H9 (cell line): ENCODE measurements around the gene PDLIM7. TPM values are rescaled to one million over a fixed set of nuclear protein-coding genes. Genes with fewer than 3 reads are reported as not detected.

ENCODE experiments used
- DNase-seq: peaks from one replicate; pipeline ENCODE4 v3.0.0-alpha.2; 2017
- H2AFZ ChIP-seq: one replicate; pipeline ENCODE4 v1.6.1; 2013; ENCODE audit warnings: mild to moderate bottlenecking, low read length, control low read depth, moderate library complexity
- H2AK5ac ChIP-seq: 2 replicates; pipeline ENCODE4 v1.6.1; 2013; ENCODE audit warnings: low read length, control low read depth, mixed read lengths; ENCODE audit not compliant: insufficient read length
- H2BK120ac ChIP-seq: one replicate; pipeline ENCODE4 v1.6.1; 2013; ENCODE audit warnings: low read depth, mild to moderate bottlenecking, low read length, control low read depth, inconsistent platforms; ENCODE audit not compliant: poor library complexity, severe bottlenecking
- H2BK12ac ChIP-seq: 2 replicates; pipeline ENCODE4 v1.6.1; 2013; ENCODE audit warnings: low read length, control low read depth, mixed read lengths, low read depth; ENCODE audit not compliant: insufficient read length
- H2BK15ac ChIP-seq: 2 replicates; pipeline ENCODE4 v1.6.1; 2013; ENCODE audit warnings: low read depth, low read length, control low read depth
- H2BK20ac ChIP-seq: one replicate; pipeline ENCODE4 v1.6.1; 2013; ENCODE audit warnings: low read depth, mild to moderate bottlenecking, low read length, control low read depth, inconsistent platforms; ENCODE audit not compliant: poor library complexity, severe bottlenecking
- H2BK5ac ChIP-seq: 2 replicates; pipeline ENCODE4 v1.6.1; 2013; ENCODE audit warnings: low read length, control low read depth, mixed read lengths; ENCODE audit not compliant: insufficient read length
- H3K14ac ChIP-seq: 2 replicates; pipeline ENCODE4 v1.6.1; 2013; ENCODE audit warnings: low read length, control low read depth; ENCODE audit not compliant: insufficient read depth
- H3K18ac ChIP-seq: 2 replicates; pipeline ENCODE4 v1.6.1; 2013; ENCODE audit warnings: low read depth, mild to moderate bottlenecking, mixed read lengths, low read length, control low read depth; ENCODE audit not compliant: insufficient read length
- H3K23ac ChIP-seq: 2 replicates; pipeline ENCODE4 v1.6.1; 2013; ENCODE audit warnings: low read length, control low read depth, mixed read lengths, low read depth; ENCODE audit not compliant: insufficient read length
- H3K23me2 ChIP-seq: 2 replicates; pipeline ENCODE4 v1.6.1; 2013; ENCODE audit warnings: low read depth, mild to moderate bottlenecking, mixed read lengths, low read length, control low read depth; ENCODE audit not compliant: insufficient read length, poor library complexity, severe bottlenecking
- H3K27ac ChIP-seq: 2 replicates; pipeline ENCODE4 v1.5.1; 2013; ENCODE audit warnings: low read length, control low read depth, mixed read lengths, low read depth; ENCODE audit not compliant: insufficient read length
- H3K27me3 ChIP-seq: 2 replicates; pipeline ENCODE4 v1.6.1; 2013; ENCODE audit warnings: low read length, control low read depth, inconsistent platforms; ENCODE audit not compliant: insufficient read depth
- H3K4ac ChIP-seq: 2 replicates; pipeline ENCODE4 v1.6.1; 2013; ENCODE audit warnings: low read depth, mild to moderate bottlenecking, control low read depth, inconsistent platforms, low read length, moderate library complexity
- H3K4me1 ChIP-seq: 2 replicates; pipeline ENCODE4 v1.6.1; 2013; ENCODE audit warnings: low read length, control low read depth, inconsistent platforms; ENCODE audit not compliant: insufficient read depth
- H3K4me2 ChIP-seq: 2 replicates; pipeline ENCODE4 v1.6.1; 2013; ENCODE audit warnings: low read length, control low read depth, mixed read lengths; ENCODE audit not compliant: insufficient read length, insufficient read depth
- H3K56ac ChIP-seq: 2 replicates; pipeline ENCODE4 v1.6.1; 2013; ENCODE audit warnings: low read depth, mild to moderate bottlenecking, mixed read lengths, low read length, control low read depth; ENCODE audit not compliant: insufficient read length
- H3K79me1 ChIP-seq: 2 replicates; pipeline ENCODE4 v1.6.1; 2013; ENCODE audit warnings: low read depth, mild to moderate bottlenecking, moderate library complexity, low read length, control low read depth, inconsistent platforms; ENCODE audit not compliant: insufficient read depth, poor library complexity, severe bottlenecking
- H3K79me2 ChIP-seq: 2 replicates; pipeline ENCODE4 v1.6.1; 2013; ENCODE audit warnings: low read length, control low read depth, inconsistent platforms; ENCODE audit not compliant: insufficient read depth
- H3K9ac ChIP-seq: 2 replicates; pipeline ENCODE4 v1.6.1; 2013; ENCODE audit warnings: low read length, control low read depth, mixed read lengths; ENCODE audit not compliant: insufficient read length; ENCODE audit errors: extremely low read depth
- H3K9me3 ChIP-seq: one replicate; pipeline ENCODE4 v1.6.1; 2013; ENCODE audit warnings: low read depth, low read length, inconsistent platforms; ENCODE audit not compliant: control insufficient read depth
- H3T11ph ChIP-seq: one replicate; pipeline ENCODE4 v1.6.1; 2013; ENCODE audit warnings: mild to moderate bottlenecking, low read length, control low read depth, inconsistent platforms
- H4K20me1 ChIP-seq: one replicate; pipeline ENCODE4 v1.6.1; 2013; ENCODE audit not compliant: control insufficient read depth, insufficient read length, insufficient read depth
- H4K5ac ChIP-seq: 2 replicates; pipeline ENCODE4 v1.6.1; 2013; ENCODE audit warnings: low read depth, mild to moderate bottlenecking, mixed read lengths, low read length, control low read depth; ENCODE audit not compliant: insufficient read length
- H4K8ac ChIP-seq: replicated peaks from 2 replicates; pipeline ENCODE4 v1.6.1; 2013; ENCODE audit warnings: low read length, control low read depth, mixed read lengths, low read depth; ENCODE audit not compliant: insufficient read length
- H4K91ac ChIP-seq: 2 replicates; pipeline ENCODE4 v1.6.1; 2013; ENCODE audit warnings: low read depth, mild to moderate bottlenecking, moderate library complexity, mixed read lengths, low read length, control low read depth; ENCODE audit not compliant: insufficient read length
- H3K27ac Mint-ChIP-seq, 3 experiments: 2 replicates in 2 of 3; 3 replicates in 1 of 3; pipeline ENCODE4 v1.8.0; 2020 to 2021; ENCODE audit warnings: mixed read lengths in 3 of 3, mild to moderate bottlenecking in 1 of 3, moderate library complexity in 1 of 3
- H3K27me3 Mint-ChIP-seq: 2 replicates; pipeline ENCODE4 v1.8.0; 2021; ENCODE audit warnings: low read depth, mild to moderate bottlenecking, moderate library complexity, mixed read lengths
- H3K36me3 Mint-ChIP-seq, 3 experiments: 2 replicates in 2 of 3; 3 replicates in 1 of 3; pipeline ENCODE4 v1.8.0; 2020 to 2021; ENCODE audit warnings: low read depth in 3 of 3, mixed read lengths in 3 of 3; ENCODE audit not compliant: insufficient read depth in 1 of 3
- H3K4me1 Mint-ChIP-seq, 2 experiments: 2 replicates each; pipeline ENCODE4 v1.8.0; 2020; ENCODE audit warnings: mixed read lengths in 2 of 2
- H3K4me3 Mint-ChIP-seq, 2 experiments: 2 replicates in 1 of 2; 3 replicates in 1 of 2; pipeline ENCODE4 v1.8.0; 2020 to 2021; ENCODE audit warnings: mild to moderate bottlenecking in 2 of 2, mixed read lengths in 2 of 2, moderate library complexity in 1 of 2
- H3K9me3 Mint-ChIP-seq, 2 experiments: 2 replicates in 1 of 2; 3 replicates in 1 of 2; pipeline ENCODE4 v1.8.0; 2020; ENCODE audit warnings: mild to moderate bottlenecking in 2 of 2, mixed read lengths in 2 of 2, moderate library complexity in 1 of 2
- WGBS: extraction: QIAGEN DNeasy Blood & Tissue Kit; methylation state at CpG from one replicate; pipeline ENCODE4 v1.1.7; 2013; ENCODE audit warnings: missing lambda C conversion rate, low lambda C conversion rate, mixed read lengths; ENCODE audit not compliant: insufficient read length; ENCODE audit errors: extremely low coverage; 5-methylcytosine and 5-hydroxymethylcytosine counted together
- total RNA-seq: library from RNA; stranded (reverse); gene quantifications from 2 replicates; pipeline ENCODE4 v1.2.1, GENCODE V29; 2021
- TF ChIP-seq, protein P1 (sequence below): fragments of 200-600 bp; sonication (generic); conservative IDR thresholded peaks from 3 replicates; pipeline ENCODE4 v1.8.0; 2021; ENCODE audit warnings: antibody characterized with exemption, mild to moderate bottlenecking

PDLIM7 gene
- total RNA-seq, 1 experiment from 2014 or later, result 137 TPM

DNA sequence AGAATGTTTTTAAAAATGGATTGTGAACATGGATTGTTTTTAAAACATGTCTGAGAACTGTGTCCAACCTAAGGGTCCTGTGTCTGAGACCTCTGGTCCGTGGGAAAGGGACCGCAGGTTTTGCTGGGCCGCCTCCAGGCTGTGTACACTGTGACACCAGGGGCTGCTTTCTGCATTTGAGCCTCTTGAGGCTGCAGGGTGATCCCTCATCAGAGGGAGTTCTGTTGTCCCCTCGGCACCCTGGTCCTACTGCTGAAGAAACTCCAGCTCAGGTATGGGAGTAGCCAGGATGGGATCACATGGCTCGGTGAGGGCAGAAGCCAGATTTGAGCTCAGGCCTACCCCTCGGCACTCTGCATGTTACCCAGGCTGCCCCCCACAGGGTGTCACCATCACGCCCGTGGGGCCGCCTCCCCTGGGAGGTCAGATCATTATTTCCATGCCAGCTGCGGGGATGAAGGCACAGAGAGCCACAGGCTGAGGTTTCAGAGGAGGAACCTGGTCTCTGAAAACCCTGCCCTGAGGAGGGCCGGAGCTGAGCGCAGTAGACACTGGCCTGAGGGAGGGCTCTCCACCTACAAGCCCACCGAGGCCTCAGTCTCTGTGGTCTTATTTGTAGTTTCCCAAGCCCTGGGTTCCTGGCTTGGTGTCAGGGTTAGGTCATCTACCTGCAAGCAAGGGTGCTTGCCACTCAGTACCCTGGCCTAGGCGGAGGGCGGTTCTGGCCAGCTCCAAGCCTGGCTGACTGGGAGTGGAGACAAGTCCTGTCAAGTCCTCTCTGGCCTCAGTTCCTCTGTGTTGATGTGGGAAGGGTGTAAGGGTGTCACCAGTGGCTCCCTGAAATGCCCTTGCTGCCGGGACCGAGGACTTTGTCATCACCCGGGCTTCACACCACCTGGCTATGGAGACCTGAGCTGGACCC, 48.0 kb downstream of the PDLIM7 start:
- no peak overlapping the region for H2AK5ac ChIP-seq
- no peak overlapping the region for H2BK120ac ChIP-seq
- WGBS, result no CpG with 5 or more reads among the region's 18 CpGs
- no peak overlapping the region for H3K18ac ChIP-seq
- no peak overlapping the region for H3K4me2 ChIP-seq
- no peak overlapping the region for H3T11ph ChIP-seq
- Mint-ChIP-seq H3K9me3 (no peaks in the 10 kb centered on the region), H3K36me3 (peaks cover 1 to 18% (median 6%) of the 10 kb centered on the region in 3 experiments; a peak in 5 of 7 replicates), H3K4me1 (peaks cover 54 to 56% of the 10 kb centered on the region in 2 experiments), H3K27ac (peak overlapping the region in 1 of 3 experiments; percentile 18; a peak in 1 of 7 replicates), H3K4me3 (no peak overlapping the region), H3K27me3 (peaks cover 46% of the 10 kb centered on the region)
- H3K23me2 ChIP-seq, result peaks cover 13% of the 10 kb centered on the region
- no peak overlapping the region for H3K56ac ChIP-seq
- no peak overlapping the region for H3K4ac ChIP-seq
- H4K5ac ChIP-seq, result no peak overlapping the region
- no peak overlapping the region for H3K27ac ChIP-seq
- no peaks in the 10 kb centered on the region for H3K79me1 ChIP-seq
- H2BK15ac ChIP-seq, result no peak overlapping the region
- H3K9me3 ChIP-seq, result no peaks in the 10 kb centered on the region
- H2BK12ac ChIP-seq, result no peak overlapping the region
- no peak overlapping the region for H4K91ac ChIP-seq
- no peak overlapping the region for H2BK20ac ChIP-seq
- no peaks in the 10 kb centered on the region for H3K79me2 ChIP-seq
- peaks cover 4% of the 10 kb centered on the region; the same call in 1 of the 2 replicates for H3K27me3 ChIP-seq
- H3K9ac ChIP-seq, result no peak overlapping the region
- H2BK5ac ChIP-seq, result no peak overlapping the region
- no peak overlapping the region for H3K14ac ChIP-seq
- H4K20me1 ChIP-seq, result no peaks in the 10 kb centered on the region
- no peak overlapping the region for H4K8ac ChIP-seq
- no peak overlapping the region for H2AFZ ChIP-seq
- H3K23ac ChIP-seq, result no peak overlapping the region
- DNase-seq, result no peak
- no peaks in the 10 kb centered on the region; the same call in 1 of the 2 replicates for H3K4me1 ChIP-seq
- TF ChIP-seq, protein P1, sequence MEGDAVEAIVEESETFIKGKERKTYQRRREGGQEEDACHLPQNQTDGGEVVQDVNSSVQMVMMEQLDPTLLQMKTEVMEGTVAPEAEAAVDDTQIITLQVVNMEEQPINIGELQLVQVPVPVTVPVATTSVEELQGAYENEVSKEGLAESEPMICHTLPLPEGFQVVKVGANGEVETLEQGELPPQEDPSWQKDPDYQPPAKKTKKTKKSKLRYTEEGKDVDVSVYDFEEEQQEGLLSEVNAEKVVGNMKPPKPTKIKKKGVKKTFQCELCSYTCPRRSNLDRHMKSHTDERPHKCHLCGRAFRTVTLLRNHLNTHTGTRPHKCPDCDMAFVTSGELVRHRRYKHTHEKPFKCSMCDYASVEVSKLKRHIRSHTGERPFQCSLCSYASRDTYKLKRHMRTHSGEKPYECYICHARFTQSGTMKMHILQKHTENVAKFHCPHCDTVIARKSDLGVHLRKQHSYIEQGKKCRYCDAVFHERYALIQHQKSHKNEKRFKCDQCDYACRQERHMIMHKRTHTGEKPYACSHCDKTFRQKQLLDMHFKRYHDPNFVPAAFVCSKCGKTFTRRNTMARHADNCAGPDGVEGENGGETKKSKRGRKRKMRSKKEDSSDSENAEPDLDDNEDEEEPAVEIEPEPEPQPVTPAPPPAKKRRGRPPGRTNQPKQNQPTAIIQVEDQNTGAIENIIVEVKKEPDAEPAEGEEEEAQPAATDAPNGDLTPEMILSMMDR, result no peak
